ENCODE data around the gene GFY.

DNA sequence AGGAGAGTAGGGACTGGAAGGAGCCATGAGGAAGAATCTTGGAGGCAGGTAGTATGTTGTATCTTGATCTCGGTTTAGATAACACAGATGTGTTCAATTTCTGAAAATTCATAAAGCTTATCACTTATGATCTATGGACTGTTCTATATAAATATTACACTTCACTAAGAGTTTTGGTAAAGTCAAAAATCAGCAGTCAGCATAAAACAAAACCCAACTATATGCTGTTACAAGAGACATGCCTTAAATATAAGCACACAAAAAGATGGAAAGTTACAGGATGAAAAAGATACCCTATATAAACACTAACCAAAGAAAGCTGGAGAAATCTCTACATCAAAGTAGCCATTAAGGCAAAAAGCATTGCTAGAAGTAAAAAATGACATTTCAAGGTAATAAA is 41.6 kb upstream of the GFY start:
- TF ChIP-seq, protein P1, sequence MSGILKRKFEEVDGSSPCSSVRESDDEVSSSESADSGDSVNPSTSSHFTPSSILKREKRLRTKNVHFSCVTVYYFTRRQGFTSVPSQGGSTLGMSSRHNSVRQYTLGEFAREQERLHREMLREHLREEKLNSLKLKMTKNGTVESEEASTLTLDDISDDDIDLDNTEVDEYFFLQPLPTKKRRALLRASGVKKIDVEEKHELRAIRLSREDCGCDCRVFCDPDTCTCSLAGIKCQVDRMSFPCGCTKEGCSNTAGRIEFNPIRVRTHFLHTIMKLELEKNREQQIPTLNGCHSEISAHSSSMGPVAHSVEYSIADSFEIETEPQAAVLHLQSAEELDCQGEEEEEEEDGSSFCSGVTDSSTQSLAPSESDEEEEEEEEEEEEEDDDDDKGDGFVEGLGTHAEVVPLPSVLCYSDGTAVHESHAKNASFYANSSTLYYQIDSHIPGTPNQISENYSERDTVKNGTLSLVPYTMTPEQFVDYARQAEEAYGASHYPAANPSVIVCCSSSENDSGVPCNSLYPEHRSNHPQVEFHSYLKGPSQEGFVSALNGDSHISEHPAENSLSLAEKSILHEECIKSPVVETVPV (CRISPR knock-in tag; IDR thresholded peaks at IDR 0.05) = no peak
- TF ChIP-seq, protein P2, sequence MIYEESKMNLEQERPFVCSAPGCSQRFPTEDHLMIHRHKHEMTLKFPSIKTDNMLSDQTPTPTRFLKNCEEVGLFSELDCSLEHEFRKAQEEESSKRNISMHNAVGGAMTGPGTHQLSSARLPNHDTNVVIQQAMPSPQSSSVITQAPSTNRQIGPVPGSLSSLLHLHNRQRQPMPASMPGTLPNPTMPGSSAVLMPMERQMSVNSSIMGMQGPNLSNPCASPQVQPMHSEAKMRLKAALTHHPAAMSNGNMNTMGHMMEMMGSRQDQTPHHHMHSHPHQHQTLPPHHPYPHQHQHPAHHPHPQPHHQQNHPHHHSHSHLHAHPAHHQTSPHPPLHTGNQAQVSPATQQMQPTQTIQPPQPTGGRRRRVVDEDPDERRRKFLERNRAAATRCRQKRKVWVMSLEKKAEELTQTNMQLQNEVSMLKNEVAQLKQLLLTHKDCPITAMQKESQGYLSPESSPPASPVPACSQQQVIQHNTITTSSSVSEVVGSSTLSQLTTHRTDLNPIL (CRISPR knock-in tag; IDR thresholded peaks at IDR 0.05; ENCODE audit: low read depth) = no peak
- no peak for TF ChIP-seq ZFP30 (CRISPR knock-in tag; IDR thresholded peaks at IDR 0.05)
- no peak for TF ChIP-seq ESRRG (CRISPR knock-in tag; IDR thresholded peaks at IDR 0.05)
- no peak for TF ChIP-seq OSR1 (CRISPR knock-in tag; IDR thresholded peaks at IDR 0.05)
- no peak for TF ChIP-seq RARB (CRISPR knock-in tag; IDR thresholded peaks at IDR 0.05)
- TF ChIP-seq GLIS3 (CRISPR knock-in tag; IDR thresholded peaks at IDR 0.05) = no peak
